Spleen (tissue), 7 donors: Measurements from ENCODE around the gene ELAVL4.

Experiments used
- POLR2A ChIP-seq, 3 donors: fragments of 450-650 bp; IDR thresholded peaks; one replicate each; pipeline ENCODE4 v1.5.1; 2017; ENCODE audit warnings: antibody characterized with exemption in 3 of 3, mild to moderate bottlenecking in 1 of 3
- TF ChIP-seq, protein P1 (sequence below), 11 experiments: fragments of 200-600 bp in 7 of 11; fragments of 450-650 bp in 4 of 11; sonication (generic) in 4 of 11; IDR thresholded peaks in 8 of 11; conservative IDR thresholded peaks in 3 of 11; 1 replicate in 7 of 11; 2 replicates in 4 of 11; pipeline versions ENCODE4 v1.4.0 to v1.8.0; 2016 to 2021; ENCODE audit warnings: antibody characterized with exemption in 11 of 11, inconsistent platforms in 4 of 11, mild to moderate bottlenecking in 1 of 11
- donor health status: DM: no; HTN: no; CAD: no; lungs with moderate emphysema.
- donor health status: DM: no; HTN: no; CAD: no.
- donor health status: DM: no; HTN: no; CAD: no.

DNA sequence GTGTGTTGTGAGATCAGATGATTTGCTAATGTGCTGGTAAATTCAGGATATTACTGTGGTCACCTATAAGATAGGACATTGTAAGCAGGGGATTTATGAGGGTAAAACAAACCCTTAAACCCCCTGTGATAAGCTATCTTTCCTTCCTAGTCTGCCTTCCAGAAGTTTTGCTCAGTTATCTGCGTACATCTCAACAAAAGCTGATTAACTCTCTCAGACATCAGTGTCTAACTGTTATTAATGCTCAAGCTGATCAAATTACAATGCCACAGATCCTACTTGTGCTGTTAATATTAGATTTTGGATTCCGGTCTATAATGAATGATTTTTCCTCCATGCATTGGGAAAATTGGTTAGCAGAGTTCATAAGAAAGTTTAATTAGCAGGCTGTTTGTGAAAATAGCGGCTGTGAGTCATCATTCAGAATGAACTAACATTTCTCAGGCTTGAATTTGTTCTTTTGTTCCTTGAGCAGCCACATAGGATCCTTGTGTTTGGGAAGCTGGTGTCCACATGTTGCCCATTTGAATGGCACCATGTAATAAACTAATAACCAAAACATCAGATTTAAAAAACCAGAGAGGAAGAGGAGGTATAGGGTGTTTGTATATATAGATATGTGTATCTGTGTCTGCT lies 48.7 kb downstream of the ELAVL4 start:
- TF ChIP-seq, protein P1, sequence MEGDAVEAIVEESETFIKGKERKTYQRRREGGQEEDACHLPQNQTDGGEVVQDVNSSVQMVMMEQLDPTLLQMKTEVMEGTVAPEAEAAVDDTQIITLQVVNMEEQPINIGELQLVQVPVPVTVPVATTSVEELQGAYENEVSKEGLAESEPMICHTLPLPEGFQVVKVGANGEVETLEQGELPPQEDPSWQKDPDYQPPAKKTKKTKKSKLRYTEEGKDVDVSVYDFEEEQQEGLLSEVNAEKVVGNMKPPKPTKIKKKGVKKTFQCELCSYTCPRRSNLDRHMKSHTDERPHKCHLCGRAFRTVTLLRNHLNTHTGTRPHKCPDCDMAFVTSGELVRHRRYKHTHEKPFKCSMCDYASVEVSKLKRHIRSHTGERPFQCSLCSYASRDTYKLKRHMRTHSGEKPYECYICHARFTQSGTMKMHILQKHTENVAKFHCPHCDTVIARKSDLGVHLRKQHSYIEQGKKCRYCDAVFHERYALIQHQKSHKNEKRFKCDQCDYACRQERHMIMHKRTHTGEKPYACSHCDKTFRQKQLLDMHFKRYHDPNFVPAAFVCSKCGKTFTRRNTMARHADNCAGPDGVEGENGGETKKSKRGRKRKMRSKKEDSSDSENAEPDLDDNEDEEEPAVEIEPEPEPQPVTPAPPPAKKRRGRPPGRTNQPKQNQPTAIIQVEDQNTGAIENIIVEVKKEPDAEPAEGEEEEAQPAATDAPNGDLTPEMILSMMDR (IDR thresholded peaks at IDR 0.05 in 8 of 11, conservative IDR thresholded peaks at IDR 0.05 in 3 of 11), result no peak
- no peak for TF ChIP-seq POLR2A (IDR thresholded peaks at IDR 0.05)
